Measurements from ENCODE around the gene PDSS2. TPM values are rescaled to one million over a fixed set of nuclear protein-coding genes. Genes with fewer than 3 reads are reported as not detected.

Gene PDSS2
- total RNA-seq, 1 donor from 2014 or later = 15.6 TPM

DNA sequence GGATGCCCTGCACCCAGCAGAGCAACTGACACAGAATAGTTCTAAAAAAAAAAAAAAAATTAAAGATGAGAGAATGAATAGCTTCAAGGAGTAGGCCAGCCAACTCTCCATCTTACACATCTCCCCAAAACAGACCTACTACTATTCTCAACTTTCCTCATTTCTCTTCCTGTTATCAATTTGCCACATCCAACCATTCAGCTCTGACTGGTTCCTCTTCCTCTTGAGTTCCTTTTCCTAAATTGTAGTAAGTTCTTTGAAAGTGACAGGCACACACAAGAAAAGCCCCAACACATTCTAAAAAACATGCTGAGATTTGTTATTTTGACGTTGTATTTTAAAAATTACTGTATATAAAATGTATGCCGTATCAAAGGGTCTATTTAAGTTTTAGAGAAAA, 117.2 kb downstream of the PDSS2 start:
- intact Hi-C loops (cut with DNase I) = no loop called here
- ATAC-seq (ENCODE audit: poor library complexity) = no peak

DNA sequence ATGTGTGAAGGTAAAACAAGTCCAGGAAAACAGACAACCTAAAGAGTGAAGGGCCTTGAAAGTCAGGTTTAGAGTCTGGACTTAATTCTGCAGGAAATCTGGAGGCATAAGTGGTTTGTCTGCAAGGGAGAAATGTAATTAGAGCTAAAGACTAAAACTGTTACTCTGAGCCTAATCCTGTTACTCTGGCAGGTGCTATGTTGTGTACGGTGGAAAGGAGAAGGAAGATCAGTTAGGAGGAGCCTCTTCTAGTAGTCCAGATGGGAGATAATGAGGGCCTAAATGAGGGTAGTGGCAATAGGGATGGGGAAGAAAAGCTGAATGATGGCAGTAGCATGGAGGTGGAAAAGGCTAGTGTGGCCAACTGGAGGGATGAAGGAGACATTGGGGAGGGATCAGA, 118.5 kb downstream of the PDSS2 start:
- intact Hi-C loops (cut with DNase I) = no loop called here
- DNase-seq = no peak
- no peak for ATAC-seq (ENCODE audit: poor library complexity)

More for the DNA sequence above, 117.2 kb downstream of the PDSS2 start:
- DNase-seq = no peak

DNA sequence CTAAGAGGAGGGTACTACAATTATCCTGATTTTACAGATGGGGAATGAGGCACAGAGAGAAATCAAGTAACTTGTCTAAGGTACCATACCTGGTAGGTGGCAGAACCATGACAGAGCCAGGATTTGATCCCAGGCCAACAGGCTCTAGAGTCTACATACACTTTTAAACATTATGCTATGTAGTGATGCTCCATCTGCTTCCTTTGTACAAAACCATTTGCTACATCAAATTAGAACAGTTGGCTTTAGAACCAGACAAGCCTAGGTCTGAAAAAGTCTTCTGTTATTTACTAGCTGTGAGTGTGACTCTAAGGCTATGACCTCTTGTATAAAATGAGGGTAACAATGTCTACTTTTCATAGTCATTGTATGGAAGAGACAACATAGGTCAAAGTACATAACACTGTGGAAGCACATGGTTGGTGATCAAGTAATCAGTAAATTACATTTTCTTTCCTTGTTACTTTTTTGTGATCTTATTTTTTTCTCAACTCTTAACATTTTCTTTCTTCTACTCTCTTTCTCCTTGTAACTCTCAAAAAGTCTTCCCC, 122.1 kb downstream of the PDSS2 start:
- DNase-seq (no peak), ATAC-seq (ENCODE audit: poor library complexity) (no peak)
- intact Hi-C loops (cut with DNase I) = no loop called here

DNA sequence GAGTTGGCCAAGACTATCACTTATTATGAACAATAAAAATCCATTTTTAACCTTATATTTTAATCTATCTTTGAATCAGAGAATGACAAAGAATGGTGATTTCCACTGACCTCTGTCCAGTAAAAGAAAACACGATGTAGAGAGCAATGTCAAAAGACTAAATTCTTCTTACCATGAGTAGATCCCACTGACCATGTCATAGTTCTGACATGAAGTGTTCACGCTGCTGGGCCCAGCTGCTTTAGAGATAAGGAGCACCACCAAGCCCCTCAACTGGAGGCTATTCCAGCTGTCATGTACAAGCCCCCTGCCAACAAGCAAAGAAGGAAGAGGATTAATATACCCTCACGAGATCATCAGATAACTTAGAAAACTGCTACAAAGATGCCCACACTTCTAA, 125.3 kb downstream of the PDSS2 start:
- ATAC-seq (ENCODE audit: poor library complexity) (no peak), DNase-seq (no peak)
- intact Hi-C loops (cut with DNase I) = no loop called here

DNA sequence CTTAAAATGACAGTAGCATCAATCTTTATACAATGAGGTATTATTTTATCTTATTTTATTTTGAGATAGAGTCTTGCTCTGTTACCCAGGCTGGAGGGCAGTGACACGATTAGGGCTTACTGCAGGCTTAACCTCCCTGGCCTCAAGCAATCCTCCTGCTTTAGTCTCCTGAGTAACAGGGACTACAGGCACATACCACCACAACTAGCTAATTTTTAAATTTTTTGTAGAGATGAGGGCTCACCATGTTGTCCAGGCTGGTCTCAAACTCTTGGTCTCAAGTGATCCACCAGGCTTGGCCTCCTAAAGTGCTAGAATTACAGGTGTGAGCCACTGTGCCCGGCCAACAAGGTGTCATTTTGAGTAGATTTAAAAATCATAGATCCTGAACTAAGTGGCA, 125.9 kb downstream of the PDSS2 start:
- intact Hi-C loops (cut with DNase I) = no loop called here
- ATAC-seq (ENCODE audit: poor library complexity) (no peak), DNase-seq (no peak)

DNA sequence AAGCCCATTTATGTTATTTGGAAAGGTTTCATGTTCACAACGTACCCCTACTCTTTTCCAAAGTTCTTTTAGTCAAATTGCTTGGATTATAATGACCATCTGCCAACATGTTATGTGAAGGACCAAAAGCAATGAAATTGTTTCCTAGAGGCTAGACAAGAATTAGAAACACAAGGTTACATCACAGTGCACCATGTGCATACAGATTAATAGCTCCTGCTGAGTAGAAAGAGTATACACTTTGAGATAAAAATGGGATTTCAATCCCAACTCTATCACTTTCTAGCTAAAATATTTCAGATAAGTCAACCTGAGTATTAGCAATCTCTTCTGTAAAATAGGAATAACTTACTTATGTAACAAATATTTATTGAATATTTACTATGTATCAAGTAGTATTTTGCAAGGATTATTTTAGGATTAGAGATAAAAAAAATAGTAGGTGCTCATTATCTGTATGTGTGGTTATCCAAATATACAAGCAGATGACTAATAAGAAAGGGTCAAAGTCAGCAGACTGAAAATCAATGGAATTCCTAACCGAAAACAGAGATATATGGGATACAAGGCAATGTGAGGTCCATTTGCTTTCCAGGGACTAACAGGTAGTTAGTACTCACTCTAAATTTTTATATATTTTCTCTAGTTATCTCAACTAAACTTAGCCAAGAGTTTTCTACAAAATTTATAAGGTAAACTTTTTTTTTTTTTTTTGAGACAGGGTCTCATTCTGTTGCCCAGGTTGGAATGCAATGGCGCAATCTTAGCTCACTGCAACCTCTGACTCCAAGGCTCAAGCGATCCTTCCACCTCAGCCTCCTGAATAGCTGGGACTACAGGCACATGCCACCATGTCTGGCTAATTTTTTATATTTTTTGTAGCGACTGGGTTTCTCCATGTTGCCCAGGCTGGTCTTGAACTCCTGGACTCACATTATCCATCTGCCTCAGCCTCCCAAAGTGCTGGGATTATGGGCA, 127.7 kb downstream of the PDSS2 start:
- no peak for ATAC-seq (ENCODE audit: poor library complexity)
- intact Hi-C loops (cut with DNase I) = no loop called here

DNA sequence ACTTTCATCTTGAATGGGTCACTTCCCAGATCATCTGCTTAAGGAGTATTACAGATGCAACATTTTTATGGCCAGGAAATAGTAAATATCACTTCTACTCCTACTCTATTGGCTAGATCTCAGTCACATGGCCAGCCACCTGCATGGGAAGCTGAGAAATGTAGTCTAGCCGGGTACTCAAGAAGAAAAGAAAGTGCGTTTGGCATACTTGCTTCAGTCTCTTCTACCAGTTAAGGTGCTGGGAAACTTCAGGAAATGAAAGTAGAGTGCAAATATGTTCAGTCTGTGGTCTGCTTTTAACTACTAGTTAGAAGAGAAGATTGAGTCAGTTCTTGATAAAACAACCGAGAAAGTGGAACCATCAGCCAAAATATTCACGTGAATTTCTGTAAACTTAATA, 129.2 kb downstream of the PDSS2 start:
- ATAC-seq (ENCODE audit: poor library complexity) = no peak
- intact Hi-C loops (cut with DNase I) = no loop called here
- no peak for DNase-seq

More for the DNA sequence above, 127.7 kb downstream of the PDSS2 start:
- DNase-seq = no peak

DNA sequence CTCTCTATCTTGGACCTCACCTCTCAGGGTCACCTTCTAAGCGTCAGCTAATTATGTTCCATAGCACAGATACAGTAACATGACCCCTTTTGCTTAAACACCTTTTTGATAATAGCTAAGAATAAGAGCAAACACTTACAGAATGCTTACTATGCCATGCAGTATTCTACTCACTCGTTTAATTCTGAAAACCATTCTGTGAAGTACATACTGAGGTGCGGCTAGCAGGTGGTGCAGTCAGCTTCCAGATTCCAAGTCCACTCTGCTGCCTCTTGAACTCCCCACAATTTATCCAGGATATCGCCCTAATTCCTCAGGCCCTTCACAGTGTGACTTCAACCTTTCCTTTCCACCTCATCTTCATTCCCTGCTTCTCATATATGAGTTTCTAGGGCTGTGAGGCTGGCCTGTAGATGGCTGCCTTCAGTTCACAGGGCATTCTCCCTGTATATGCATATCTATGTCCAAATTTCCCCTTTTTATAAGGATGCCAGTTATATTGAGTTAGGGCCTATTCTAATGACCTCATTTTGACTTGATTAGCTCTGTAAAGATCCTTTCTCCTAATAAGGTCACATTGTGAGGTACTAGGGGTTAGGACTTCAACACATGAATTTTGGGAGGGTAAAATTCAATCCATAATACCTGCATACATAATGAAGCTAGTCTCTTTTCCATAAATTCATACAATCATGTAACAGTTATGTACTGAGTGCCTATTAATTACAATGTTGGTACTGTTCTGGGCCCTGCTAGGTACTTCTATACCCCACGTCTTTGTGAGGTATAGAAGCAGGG, 130.1 kb downstream of the PDSS2 start:
- intact Hi-C loops (cut with DNase I) = no loop called here
- DNase-seq = no peak
- no peak for ATAC-seq (ENCODE audit: poor library complexity)

DNA sequence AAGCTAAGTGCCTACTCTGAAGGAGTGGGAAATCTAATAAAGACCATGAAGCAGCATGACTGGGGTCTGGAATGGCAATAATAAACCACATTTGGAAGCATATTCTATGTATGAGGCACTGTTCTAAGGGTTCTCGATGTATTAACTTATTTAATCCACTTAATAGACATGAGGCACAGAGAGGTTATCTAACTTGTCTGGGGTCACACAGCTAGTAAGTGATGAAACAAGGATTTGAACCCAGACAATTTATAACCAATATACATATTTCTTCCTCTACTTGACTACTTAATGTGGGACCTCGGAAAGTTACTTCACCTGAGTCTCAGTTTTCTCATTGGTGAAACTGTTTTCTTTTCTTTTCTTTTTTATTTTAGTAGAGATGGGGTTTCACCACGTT, 131.3 kb downstream of the PDSS2 start:
- ATAC-seq (ENCODE audit: poor library complexity) = no peak
- DNase-seq = no peak
- intact Hi-C loops (cut with DNase I) = no loop called here

DNA sequence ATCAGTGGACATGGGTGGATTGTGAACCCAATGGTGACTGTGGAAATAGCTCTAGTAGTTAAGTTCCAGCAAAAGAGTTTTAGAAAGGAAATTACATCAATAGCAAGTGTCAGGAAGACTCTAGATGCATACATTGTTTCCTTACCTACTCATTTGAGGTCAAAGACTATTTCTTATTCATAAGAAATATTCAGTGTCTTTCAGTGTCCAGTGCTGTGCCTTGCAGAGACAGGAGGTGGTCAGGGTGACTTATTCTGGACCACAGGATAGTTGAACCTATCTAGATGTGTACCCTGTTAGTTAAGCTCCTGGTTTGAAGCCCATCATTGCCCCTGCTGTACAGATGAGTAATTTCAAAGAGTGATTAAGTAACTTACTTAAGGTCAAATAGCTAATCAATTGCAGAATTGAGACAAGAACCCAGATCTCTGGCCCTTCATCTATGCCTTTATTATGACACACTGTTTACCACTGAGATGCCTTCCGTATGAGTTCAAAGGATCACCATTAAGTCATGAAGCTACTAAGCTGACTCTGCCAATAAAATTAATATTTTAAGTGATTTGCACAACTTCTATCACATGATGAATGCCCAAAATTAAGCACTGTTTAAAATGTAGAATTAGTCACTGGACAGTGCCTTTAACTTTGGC, 136.1 kb downstream of the PDSS2 start:
- DNase-seq (no peak), ATAC-seq (ENCODE audit: poor library complexity) (no peak)
- intact Hi-C loops (cut with DNase I) = no loop called here

DNA sequence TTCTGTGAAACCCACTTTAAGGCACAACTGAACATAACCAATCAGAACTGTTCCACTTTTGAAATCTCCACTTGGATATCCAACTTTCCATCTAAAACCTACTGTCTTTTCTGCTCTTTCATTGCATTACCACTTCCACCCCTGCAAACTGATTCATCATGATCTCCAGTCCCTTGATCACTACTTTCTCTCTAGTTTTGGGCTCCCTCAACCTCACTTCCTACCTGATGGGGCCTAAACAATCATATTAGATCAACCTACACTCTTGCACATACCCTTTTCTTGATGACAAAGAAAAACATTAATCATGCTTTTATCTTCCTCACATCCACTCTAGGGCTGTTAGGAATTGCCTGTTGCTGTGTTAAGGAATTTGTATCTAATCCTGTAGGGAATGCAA, 137.6 kb downstream of the PDSS2 start:
- intact Hi-C loops (cut with DNase I) = no loop called here
- no peak for ATAC-seq (ENCODE audit: poor library complexity)
- no peak for DNase-seq

DNA sequence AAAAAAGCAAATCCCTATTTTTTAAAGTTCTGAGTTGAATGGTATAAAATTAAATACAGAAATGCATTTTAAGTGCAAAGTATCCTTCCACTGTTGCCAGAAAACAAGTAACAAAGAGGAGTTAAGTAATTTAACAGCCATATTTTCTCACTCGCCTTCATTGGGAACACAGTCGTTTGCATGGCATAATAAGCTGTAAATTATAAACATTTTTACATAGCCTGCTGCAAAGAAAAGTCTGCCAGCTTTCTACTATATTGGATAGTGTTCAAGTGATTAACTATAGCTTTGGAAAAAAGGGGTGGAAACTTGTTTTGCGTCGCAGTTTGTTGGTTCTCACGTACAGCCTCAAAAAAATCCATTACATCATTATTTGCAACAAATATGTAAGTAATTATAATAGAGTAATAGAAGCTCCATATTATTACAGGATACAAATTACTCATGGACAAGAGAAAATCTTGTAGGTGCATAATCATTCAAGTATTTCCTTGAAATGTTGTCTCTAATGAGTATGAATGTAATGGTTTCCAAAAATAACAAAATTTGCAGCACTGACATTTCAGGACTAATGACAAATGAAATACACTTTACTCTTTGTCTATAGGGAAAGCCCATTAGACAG, 139.3 kb downstream of the PDSS2 start:
- ATAC-seq (ENCODE audit: poor library complexity) = no peak
- no peak for DNase-seq
- intact Hi-C loops (cut with DNase I) = loop anchor here (10.0 kb wide), 1 partner anchor 355 kb away; no protein-coding TSS in a partner anchor

DNA sequence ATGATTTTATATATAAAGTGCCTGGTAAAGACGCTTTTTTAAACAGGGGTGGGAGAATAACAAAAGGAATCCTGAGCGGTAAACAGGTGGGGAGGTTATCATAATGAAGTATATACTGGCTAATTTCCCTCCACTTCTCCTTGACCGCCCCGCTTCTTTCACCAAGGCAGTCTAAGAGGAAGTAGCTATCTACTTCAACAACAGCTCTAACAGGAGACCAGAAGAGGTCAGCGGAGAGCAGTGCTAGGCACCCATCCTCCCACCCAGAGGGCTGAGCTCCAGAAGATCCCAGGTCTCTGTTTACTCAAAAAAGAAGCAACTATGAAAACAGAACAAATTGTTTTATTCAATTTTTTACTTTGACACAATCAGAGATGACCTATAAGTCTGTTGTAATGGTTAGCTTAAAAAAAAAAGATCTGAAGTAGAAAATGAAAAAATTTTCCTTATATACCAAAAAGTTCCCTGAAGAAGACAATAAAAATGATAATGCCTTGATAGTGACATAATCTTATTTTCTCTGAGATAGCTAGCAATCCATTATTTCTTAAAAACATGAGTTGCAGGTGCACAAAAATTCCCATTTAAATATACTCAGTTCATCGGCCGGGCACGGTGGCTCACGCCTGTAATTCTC, 141.1 kb downstream of the PDSS2 start:
- intact Hi-C loops (cut with DNase I) = loop anchor here (10.0 kb wide), 1 partner anchor 357 kb away; no protein-coding TSS in a partner anchor
- peak; percentile 47 for DNase-seq

DNA sequence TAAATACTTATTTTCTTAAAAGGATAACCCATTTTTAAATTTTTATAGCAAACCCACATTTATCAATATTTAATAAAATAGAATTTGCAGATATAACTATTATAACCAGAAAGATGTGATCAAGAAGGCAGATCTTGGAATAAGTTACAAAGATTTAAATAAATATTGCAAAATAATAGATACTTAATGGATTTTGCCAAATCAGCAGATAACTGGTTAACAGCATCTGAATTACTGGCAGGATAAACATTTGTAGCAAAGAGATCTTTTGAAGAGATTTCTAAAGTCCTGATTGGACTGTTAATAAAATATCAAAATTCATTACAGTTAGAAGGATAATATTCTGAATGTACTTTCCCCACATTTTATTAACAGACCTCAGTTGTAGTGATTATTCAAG, 144.2 kb downstream of the PDSS2 start:
- no peak for DNase-seq
- intact Hi-C loops (cut with DNase I) = loop anchor here (10.0 kb wide), 1 partner anchor 360 kb away; no protein-coding TSS in a partner anchor

More for the DNA sequence above, 141.1 kb downstream of the PDSS2 start:
- peak; percentile 84 for ATAC-seq (ENCODE audit: poor library complexity)

DNA sequence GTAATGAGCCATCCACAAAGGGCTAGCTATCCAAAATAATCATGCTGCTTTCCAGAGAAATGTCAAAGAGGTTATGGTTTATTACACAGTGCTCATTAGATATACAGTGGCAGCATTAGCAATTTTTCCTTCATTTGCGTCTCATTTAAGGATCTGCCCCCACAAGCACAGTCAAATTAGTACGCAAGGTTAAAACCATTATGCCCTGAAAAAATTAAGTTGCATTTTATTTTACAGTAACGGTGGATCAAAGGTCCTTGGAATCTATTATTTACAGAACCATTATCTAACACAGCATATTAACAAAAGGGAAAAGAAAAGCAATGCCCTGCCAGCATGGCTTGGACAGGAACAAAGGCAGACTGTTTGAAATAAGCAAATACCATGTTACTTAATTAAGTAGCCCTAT, 144.8 kb downstream of the PDSS2 start:
- intact Hi-C loops (cut with DNase I) = loop anchor here (10.0 kb wide), 1 partner anchor 360 kb away; no protein-coding TSS in a partner anchor

More for the DNA sequence above, 144.2 kb downstream of the PDSS2 start:
- ATAC-seq (ENCODE audit: poor library complexity) = no peak

DNA sequence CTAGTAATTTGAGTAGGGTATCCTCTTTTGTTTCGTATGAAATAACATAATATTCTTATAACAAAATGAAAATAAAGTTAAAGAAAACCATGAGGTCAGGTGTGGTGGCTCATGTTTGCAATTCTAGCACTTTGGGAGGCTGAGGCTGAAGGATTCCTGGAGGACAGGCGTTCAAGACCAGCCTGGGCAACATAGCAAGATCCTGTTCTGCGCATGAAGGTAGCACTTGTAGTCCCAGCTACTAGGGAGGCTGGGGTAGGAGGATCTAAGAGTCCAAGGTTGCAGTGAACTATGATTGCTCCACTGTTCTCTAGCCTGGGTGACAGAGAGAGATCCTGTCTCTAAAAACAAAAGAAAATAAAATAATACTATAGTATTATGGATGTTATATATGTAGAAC, 145.6 kb downstream of the PDSS2 start:
- ATAC-seq (ENCODE audit: poor library complexity) (no peak), DNase-seq (no peak)
- intact Hi-C loops (cut with DNase I) = loop anchor here (10.0 kb wide), 1 partner anchor 361 kb away; no protein-coding TSS in a partner anchor

More for the DNA sequence above, 144.8 kb downstream of the PDSS2 start:
- DNase-seq (no peak), ATAC-seq (ENCODE audit: poor library complexity) (no peak)

DNA sequence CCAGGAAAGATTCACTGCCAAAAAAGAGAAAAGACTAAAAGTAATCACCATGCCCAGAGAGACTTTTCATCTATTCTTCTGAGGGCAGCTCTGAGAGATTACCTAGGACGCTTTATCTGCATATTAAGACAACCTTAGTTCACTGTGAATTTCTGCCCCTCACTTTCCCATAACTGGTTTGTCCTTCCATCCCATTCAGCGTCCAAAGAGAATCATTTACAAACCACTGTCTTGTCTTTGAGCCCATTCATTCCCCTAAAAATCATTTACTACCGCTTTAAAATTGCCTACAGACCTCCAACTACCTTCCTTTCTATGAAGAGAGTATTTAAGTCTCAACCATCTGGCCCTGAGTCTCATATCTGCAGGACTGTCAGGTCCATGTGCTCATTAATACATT, 149.0 kb downstream of the PDSS2 start:
- DNase-seq (no peak), ATAC-seq (ENCODE audit: poor library complexity) (no peak)
- intact Hi-C loops (cut with DNase I) = loop anchor here (10.0 kb wide), 1 partner anchor 364 kb away; no protein-coding TSS in a partner anchor

DNA sequence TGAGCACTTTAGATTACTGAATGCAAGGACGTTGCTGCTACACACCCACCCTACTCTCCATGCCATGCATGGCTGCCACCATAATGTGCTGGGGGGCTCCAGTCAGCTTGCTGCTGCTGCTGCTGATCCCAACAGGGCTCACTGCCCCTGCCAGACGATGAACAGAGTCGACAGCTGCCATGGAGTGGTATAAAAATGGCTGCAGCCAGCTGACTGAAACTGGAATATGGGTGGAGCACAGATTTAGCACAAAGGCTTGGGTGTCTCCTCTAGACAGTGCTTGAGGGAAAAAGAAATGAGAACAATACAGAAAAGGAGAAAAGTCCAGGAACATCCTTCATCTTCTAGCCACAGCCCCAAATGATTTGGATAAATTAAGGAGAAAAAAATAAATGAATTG, 150.7 kb downstream of the PDSS2 start:
- DNase-seq (no peak), ATAC-seq (ENCODE audit: poor library complexity) (no peak)
- intact Hi-C loops (cut with DNase I) = no loop called here
